GM23248 (cell line): Measurements from ENCODE around the gene CUL1.
"Not testable (repeated sequence)": the region's sequence is repeated elsewhere in the genome, so short reads cannot be mapped to it uniquely, and the experiment has no call there.

Experiments
- EZH2 ChIP-seq: fragments of 200-600 bp; sonication (generic); IDR thresholded peaks from 2 replicates; pipeline ENCODE4 v1.6.1; 2018; ENCODE audit warnings: antibody characterized with exemption, mild to moderate bottlenecking; ENCODE audit not compliant: insufficient read depth, poor library complexity, severe bottlenecking
- EZH2phosphoT487 ChIP-seq: fragments of 200-600 bp; sonication (generic); IDR thresholded peaks from 2 replicates; pipeline ENCODE4 v1.6.1; 2018; ENCODE audit warnings: antibody characterized with exemption, moderate library complexity, mild to moderate bottlenecking, low read depth; ENCODE audit not compliant: insufficient read depth

DNA sequence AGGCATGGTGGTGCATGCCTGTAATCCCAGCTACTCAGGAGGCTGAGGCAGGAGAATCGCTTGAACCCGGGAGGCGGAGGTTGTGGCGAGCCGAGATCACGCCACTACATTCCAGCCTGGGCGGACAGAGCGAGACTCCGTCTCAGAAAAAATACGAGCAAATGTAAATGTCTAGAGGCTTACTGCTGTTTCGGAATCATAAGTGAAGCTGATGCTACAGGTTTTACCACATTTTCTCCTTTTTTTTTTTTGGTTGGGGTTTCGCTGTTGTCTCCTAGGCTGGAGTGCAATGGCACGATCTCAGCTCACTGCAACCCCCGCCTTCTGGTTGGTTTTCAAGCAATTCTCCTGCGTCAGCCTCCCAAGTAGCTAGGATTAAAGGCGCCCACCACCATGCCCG is 11.7 kb downstream of the CUL1 start:
- TF ChIP-seq EZH2phosphoT487, EZH2: not testable (repeated sequence)
